HG03439 (cell line): ENCODE measurements around the gene KIAA1210.

Source experiments
- ATAC-seq: cut with Tn5 transposase; IDR thresholded peaks from one replicate; pipeline ENCODE4 v1.9.1; 2021; ENCODE audit warnings: mild to moderate bottlenecking, moderate library complexity; ENCODE audit not compliant: unreplicated experiment

The KIAA1210 gene

GRCh38 chrX:119093991-119094735, 33.4 kb downstream of the KIAA1210 start:
- no peak for ATAC-seq

GRCh38 chrX:119090627-119091026, 37.0 kb downstream of the KIAA1210 start:
- no peak for ATAC-seq

- no peak for ATAC-seq
Measured at GRCh38 chrX:119089619-119090018, 38.0 kb downstream of the KIAA1210 start.

GRCh38 chrX:119087121-119087520, 40.5 kb downstream of the KIAA1210 start:
- no peak for ATAC-seq

DNA sequence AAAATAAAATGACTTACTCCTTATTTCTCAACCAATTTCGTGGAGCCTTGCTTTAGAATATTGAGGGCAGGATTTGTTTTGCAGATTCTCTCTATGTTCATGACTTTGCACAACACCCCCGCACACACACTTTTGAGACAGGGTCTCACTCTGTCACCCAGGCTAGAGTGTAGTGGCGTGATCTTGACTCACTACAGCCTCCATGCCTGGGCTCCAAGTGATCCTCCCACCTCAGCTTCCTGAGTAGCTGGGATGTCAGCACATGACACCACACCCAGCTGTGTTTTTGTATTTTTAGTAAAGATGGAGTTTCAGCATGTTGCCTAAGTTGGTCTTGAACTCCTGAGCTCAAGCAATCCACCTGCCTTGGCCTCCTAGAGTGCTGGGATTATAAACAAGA, 42.8 kb downstream of the KIAA1210 start:
- no peak for ATAC-seq

- ATAC-seq, result no peak
Measured at GRCh38 chrX:119082278-119082677, 45.3 kb downstream of the KIAA1210 start.

DNA sequence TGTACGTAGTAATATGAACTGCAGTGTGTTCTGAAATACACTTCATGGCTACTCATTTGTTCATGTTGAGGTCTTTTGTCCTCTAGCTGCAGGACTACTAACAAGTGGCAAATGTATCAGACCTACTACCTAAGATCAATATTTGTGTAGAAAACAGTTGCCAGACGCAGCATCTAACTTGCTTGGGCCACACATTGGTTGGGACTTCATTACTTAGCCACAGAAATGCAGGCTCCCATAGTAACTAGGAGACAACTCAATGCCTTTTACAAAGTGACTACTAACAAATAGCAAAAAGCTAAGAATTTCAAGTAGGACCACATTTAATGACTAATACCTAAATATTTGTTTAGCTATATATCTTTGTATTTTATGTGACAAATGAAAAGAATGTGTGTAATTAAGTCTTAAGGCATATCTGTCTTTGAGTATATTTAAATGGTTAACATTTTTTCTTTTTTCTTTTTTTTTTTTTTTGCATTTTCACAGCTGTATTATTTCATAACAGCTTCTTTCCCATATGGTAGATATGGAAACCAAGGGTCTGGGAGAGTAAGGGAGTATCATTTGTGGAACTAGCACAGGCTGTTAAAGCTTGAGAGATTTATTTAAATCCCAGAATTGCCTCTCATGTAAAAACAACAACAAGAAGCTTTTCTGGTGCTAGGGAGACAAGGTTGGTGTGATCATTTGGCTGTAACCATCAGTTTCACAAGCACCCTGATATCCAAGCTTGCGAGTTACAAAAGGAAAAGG, 52.2 kb downstream of the KIAA1210 start:
- ATAC-seq, result no peak

GRCh38 chrX:119073911-119074310, 53.7 kb downstream of the KIAA1210 start:
- ATAC-seq, result no peak

DNA sequence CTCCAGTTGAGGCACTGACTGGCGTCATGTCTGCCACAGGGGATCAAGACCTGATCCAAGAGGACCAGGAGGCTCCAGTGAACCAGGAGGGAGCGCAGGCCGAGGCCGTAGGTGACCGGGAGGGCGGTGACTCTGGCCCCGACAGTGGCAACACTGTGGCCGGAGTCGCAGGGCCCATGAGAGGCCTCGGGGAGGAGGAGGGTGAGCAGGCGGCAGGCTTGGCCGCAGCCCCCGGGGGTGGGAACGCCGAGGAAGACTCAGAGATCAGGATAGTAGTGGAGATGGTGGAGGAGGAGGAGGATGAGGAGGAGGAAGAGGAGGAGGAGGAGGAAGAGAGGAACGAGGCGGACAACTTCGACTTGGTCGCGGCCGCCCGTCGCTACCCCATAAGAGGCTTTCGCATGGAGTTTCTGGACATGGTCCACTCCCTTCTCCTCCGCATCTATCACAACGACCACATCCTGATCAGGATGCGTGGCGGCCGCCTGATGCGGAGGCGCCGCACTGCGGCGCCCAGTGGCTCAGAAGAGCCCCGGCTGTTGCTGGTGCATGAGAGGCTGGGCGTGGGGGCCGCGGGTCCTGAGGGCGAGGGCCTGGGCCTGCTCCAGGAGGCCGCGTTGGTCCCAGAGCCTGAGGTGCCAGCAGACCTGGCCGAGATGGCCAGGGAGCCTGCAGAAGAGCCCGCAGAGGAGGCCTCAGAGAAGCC, 54.3 kb downstream of the KIAA1210 start:
- ATAC-seq, result no peak

DNA sequence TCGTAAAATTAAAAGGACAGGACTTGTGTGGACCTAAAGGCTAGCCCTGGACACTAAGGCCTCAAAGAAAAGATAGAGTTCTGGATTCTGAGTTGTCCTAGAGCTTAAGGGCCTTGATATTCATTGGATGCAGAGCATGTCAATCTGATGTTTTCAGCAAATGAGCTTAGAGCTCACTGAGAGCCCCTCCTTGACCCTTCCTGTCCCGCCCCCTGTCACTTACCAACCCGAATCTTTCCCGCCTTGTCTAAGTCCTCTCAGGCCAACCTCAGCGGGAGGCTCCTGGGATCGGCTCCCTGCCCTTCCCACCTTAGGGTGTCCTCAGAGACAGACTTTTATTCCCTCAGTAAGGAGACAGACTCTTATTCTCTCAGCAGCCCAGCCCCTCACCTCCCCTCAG, 54.9 kb downstream of the KIAA1210 start, which contains the start of gene CT47C1:
Gene CT47C1 (plus strand): TSS at position 250 of the 400 bp plus-strand sequence. CDS start 233 bp downstream, outside the sequence.
- no peak for ATAC-seq

GRCh38 chrX:119071381-119071780, 56.2 kb downstream of the KIAA1210 start:
- no peak for ATAC-seq

DNA sequence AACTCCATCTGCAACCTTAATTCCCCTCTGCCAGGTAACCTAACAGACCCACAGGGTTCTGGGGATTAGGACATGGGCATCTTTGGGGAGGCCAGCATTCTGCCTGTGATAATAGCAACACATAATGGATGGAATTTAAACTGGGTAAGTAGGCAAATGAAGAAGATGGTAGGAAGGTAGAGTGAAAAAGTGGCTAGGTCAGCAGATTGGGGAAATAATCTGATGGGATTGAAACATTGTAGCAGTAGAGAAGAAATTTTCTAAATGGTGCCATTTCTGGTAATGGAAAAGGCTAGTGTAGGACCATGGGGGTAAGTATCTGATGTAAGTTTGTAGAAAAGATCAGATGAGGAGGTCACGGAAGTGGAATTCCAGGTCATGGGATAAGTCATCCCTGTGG, 57.9 kb downstream of the KIAA1210 start:
- no peak for ATAC-seq

DNA sequence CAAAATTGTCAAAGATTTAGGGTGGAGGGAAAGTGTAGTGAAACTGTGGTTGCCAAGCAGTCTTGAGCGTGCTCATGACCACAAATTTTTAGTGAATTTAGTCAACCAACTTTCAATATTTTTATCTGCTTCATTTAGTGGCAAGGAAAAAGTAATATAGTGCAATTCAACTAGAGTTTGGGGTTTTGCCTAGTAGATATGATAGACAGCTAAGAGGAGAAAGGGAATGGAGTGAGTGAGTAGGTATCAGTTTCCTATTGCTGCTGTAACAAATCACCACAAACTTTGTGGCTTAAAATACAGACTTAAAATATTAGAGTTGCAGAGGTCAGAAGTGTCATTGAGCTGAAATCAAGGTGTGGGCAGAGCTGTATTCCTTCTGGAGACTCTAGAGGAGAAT, 58.5 kb downstream of the KIAA1210 start:
- no peak for ATAC-seq

DNA sequence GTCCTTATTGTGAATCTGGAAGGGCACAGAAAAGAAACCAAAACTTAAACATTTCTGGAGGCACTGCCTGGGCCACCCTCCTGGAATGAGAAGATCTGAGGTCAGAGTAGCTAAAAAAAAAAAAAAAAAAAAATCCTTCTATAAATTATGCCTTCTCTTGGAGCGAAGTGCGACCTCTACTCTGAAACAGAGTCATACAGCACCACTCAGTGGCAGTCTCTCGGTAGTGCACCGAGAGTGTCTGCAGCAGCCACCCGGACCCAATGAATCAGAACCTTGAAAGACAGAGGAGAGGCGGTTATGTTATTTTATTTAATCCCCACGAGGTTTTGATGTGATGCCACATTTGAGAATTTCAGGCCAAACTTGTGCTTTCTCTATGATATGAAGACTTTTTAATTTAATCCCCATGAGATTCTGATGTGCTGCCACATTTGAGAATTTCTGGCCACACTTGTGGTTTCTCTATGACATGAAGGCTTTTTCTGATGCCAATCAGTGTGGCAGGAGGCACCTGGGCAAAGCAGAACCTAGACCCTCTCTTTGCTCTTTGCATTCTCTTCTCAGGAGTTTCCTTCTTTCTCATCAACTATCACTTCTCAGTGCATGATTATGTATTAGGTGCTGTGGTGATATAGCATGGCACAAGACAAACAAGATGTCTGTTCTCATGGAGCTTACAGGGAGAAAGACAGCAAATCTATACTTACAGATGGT, 60.4 kb downstream of the KIAA1210 start:
- no peak for ATAC-seq

DNA sequence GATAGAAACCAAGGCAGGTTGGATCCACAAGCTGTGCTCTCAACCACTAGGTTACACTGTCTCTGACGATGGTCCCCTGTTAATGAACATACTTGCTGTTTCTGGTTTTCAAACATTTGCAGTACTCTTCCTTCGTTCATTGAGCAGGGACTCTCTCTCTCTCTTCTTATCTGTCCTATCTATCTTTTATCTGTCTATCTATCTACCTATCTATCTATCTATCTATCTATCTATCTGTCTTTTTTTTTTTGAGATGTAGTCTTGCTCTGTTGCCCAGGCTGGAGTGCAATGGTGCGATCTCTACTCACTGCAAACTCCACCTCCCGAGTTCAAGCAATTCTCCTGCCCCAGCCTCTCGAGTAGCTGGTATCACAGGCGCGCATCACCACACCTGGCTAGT, 64.2 kb downstream of the KIAA1210 start:
- no peak for ATAC-seq

- ATAC-seq, result no peak
Measured at GRCh38 chrX:119062750-119063374, 64.8 kb downstream of the KIAA1210 start.

DNA sequence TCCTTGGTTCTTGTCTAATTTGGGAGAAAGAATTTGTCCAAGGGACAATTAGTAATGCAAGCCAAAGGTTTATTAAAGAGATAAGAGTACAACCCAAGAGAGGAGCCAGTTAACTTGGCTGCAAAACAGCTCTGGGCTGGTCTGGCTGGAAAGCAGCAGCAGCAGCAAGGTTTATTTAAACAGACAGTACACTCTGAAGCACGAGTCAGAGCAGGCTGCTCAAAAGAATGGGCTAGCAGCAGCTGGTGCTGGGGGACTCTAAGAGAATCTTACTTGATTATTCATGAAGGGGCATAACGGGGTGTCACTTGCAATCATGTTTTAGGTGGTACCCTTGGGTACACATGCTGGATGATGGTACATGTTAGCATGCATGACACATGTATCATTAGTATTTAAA, 71.9 kb downstream of the KIAA1210 start:
- ATAC-seq, result no peak

DNA sequence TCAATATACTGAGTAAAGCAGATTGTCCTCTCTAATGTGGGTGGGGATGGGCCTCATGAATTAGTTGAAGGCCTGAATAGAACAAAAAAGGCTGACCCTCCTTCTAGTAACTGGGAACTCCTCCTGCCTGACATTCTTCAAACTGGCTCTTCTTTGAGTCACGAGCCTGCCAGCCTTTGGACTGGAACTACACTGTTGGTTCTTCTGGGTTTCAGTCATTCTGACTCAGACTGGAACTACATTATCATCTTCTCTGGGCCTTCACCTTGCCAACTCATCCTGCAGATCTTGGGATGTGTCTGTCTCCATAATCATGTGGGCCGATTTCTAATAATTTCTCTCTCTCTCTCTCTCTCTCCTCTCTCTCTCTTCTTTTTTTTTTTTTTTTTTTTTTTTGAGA, 81.7 kb downstream of the KIAA1210 start:
- ATAC-seq, result no peak

GRCh38 chrX:119042996-119043395, 84.6 kb downstream of the KIAA1210 start:
- ATAC-seq, result no peak

DNA sequence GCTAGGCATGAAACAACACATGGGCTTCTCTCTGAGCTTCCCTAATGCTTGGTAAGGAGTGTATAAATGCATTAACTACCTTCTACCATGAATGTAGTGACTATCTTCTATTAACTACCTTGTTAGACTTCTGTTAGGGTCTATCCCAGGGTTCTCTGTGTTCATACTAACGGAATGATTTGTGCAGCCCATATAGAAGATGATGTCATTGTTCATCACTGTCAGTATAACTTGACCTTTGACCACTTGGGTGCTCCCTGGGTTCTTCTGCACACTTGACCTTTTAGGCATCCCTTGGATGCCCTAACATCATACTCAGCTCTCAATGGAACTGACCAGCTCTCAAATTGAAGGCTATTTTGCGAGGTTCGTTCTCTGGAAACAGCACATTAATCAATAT, 85.6 kb downstream of the KIAA1210 start:
- ATAC-seq, result no peak

- no peak for ATAC-seq
Measured at GRCh38 chrX:119041175-119041574, 86.4 kb downstream of the KIAA1210 start.
